PC-9 (cell line): ENCODE measurements around the gene NDP. TPM values are rescaled to one million over a fixed set of nuclear protein-coding genes. Genes with fewer than 3 reads are reported as not detected.
A peak's percentile ranks its signal among the peaks of the same experiment; 100 is the strongest.

Experiments
- BruUV-seq: library from RNA; stranded (reverse); fragments of 400-500 nt; replicated peaks from 2 replicates; lab custom pipeline; 2021; lab: Mats Ljungman, UMichigan
- CTCF ChIA-PET: fragments of 300-600 bp; sonication (Branson Sonifier 250); formaldehyde crosslinking; loops from one replicate; lab custom pipeline; 2022; ENCODE audit warnings: antibody characterized with exemption; lab: Charles Lee
- POLR2A ChIA-PET: fragments of 300-600 bp; sonication (Branson Sonifier 250); formaldehyde crosslinking; loops from one replicate; lab custom pipeline; 2022; ENCODE audit warnings: antibody characterized with exemption; ENCODE audit not compliant: unreplicated experiment; lab: Charles Lee
- DNase-seq, 2 experiments: peaks; one replicate each; pipeline versions ENCODE4 v3.0.0 to v3.0.0-alpha.2; 2015 to 2022; ENCODE audit warnings: mixed read lengths in 1 of 2
- H2AFZ ChIP-seq: fragments of 200-600 bp; sonication (generic); 2 replicates; pipeline ENCODE4 v1.8.1; 2017; ENCODE audit warnings: antibody characterized with exemption
- H3F3A ChIP-seq: fragments of 200-600 bp; sonication (generic); 2 replicates; pipeline ENCODE4 v1.8.1; 2017; ENCODE audit warnings: antibody characterized with exemption, mild to moderate bottlenecking, low read depth; ENCODE audit not compliant: insufficient read depth
- H3K27ac ChIP-seq: fragments of 200-600 bp; sonication (generic); 2 replicates; pipeline ENCODE4 v1.6.1; 2016; ENCODE audit warnings: mixed run types
- H3K27me3 ChIP-seq: fragments of 200-600 bp; sonication (generic); 2 replicates; pipeline ENCODE4 v1.6.1; 2016; ENCODE audit warnings: low read depth, mixed run types; ENCODE audit not compliant: insufficient read depth
- H3K36me3 ChIP-seq: fragments of 200-600 bp; sonication (generic); 2 replicates; pipeline ENCODE4 v1.6.1; 2016; ENCODE audit warnings: low read depth, mixed run types
- H3K4me1 ChIP-seq: fragments of 200-600 bp; sonication (generic); replicated peaks from 2 replicates; pipeline ENCODE4 v1.6.1; 2016; ENCODE audit warnings: mixed run types; ENCODE audit not compliant: insufficient read depth
- H3K4me2 ChIP-seq: fragments of 200-600 bp; sonication (generic); 2 replicates; pipeline ENCODE4 v1.6.1; 2017; ENCODE audit warnings: mixed run types
- H3K4me3 ChIP-seq: fragments of 200-600 bp; sonication (generic); 2 replicates; pipeline ENCODE4 v1.6.1; 2016; ENCODE audit warnings: mixed run types
- H3K79me2 ChIP-seq: fragments of 200-600 bp; sonication (generic); 2 replicates; pipeline ENCODE4 v1.6.1; 2017; ENCODE audit warnings: low read depth, mixed run types
- H3K9me2 ChIP-seq: fragments of 200-600 bp; sonication (generic); 2 replicates; pipeline ENCODE4 v1.8.1; 2017; ENCODE audit warnings: mild to moderate bottlenecking; ENCODE audit not compliant: insufficient read depth
- H3K9me3 ChIP-seq: fragments of 200-600 bp; sonication (generic); 2 replicates; pipeline ENCODE4 v1.8.1; 2016; ENCODE audit warnings: low read depth; ENCODE audit not compliant: insufficient read depth
- H4K20me1 ChIP-seq: fragments of 200-600 bp; sonication (generic); 2 replicates; pipeline ENCODE4 v1.8.1; 2017; ENCODE audit not compliant: insufficient read depth
- EZH2 ChIP-seq: fragments of 200-600 bp; sonication (generic); IDR thresholded peaks from 2 replicates; pipeline ENCODE4 v1.8.0; 2017; ENCODE audit warnings: antibody characterized with exemption, low read depth
- intact Hi-C: fragments of 100-400 bp; cut with micrococcal nuclease; formaldehyde crosslinking; loops from one replicate; pipeline ENCODE4 v1.10.0; 2022; ENCODE audit not compliant: unreplicated experiment
- total RNA-seq: library from RNA; stranded (reverse); gene quantifications from 2 replicates; pipeline ENCODE4 v1.2.3, GENCODE V29; 2021
- TF ChIP-seq, protein P1 (sequence below): fragments of 200-600 bp; sonication (generic); conservative IDR thresholded peaks from 2 replicates; pipeline ENCODE4 v1.6.1; 2017; ENCODE audit warnings: mixed run types, antibody characterized with exemption, mild to moderate bottlenecking, moderate library complexity

The NDP gene
- total RNA-seq, 1 experiment from 2014 or later, result not detected

DNA sequence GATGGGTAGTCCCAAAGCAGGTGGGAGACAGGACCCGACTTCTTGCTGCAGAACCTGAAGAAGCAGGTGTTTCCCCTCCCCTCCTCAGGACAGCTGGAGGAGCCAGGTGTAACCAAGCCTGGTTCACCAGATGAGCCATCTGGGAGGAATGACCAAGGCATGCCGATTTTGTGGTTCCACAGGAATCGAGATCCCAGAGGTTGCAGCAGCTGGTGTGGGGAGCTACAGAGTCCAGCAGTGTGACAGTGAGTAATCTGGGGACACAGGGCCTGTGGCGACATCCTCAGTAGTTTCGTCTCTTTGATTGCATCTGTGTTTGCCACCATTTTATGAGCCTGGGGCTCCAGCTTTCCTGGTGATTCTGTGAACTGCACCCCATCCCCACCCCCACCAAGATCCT lies 2.6 kb upstream of the NDP start:
- Histone ChIP-seq H3K79me2 (no peaks in the 10 kb centered on the region), H3K27me3 (no peaks in the 10 kb centered on the region), H3K4me2 (no peak overlapping the region), H3K9me2 (no peaks in the 10 kb centered on the region), H3K27ac (no peak overlapping the region), H3K36me3 (no peaks in the 10 kb centered on the region), H4K20me1 (no peaks in the 10 kb centered on the region), H3K4me3 (no peak overlapping the region), H3K9me3 (no peaks in the 10 kb centered on the region), H2AFZ (no peak overlapping the region), H3F3A (no peaks in the 10 kb centered on the region), H3K4me1 (no peaks in the 10 kb centered on the region)
- intact Hi-C loops, result loop anchor here (5.0 kb wide), 1 partner anchor 37 kb away; no protein-coding TSS in a partner anchor
- POLR2A ChIA-PET, result no interaction called here
- CTCF ChIA-PET, result no interaction called here
- TF ChIP-seq, protein P1, sequence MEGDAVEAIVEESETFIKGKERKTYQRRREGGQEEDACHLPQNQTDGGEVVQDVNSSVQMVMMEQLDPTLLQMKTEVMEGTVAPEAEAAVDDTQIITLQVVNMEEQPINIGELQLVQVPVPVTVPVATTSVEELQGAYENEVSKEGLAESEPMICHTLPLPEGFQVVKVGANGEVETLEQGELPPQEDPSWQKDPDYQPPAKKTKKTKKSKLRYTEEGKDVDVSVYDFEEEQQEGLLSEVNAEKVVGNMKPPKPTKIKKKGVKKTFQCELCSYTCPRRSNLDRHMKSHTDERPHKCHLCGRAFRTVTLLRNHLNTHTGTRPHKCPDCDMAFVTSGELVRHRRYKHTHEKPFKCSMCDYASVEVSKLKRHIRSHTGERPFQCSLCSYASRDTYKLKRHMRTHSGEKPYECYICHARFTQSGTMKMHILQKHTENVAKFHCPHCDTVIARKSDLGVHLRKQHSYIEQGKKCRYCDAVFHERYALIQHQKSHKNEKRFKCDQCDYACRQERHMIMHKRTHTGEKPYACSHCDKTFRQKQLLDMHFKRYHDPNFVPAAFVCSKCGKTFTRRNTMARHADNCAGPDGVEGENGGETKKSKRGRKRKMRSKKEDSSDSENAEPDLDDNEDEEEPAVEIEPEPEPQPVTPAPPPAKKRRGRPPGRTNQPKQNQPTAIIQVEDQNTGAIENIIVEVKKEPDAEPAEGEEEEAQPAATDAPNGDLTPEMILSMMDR, result no peak
- TF ChIP-seq EZH2, result no peak
- no TSS peak for BruUV-seq
- DNase-seq, result no peak

DNA sequence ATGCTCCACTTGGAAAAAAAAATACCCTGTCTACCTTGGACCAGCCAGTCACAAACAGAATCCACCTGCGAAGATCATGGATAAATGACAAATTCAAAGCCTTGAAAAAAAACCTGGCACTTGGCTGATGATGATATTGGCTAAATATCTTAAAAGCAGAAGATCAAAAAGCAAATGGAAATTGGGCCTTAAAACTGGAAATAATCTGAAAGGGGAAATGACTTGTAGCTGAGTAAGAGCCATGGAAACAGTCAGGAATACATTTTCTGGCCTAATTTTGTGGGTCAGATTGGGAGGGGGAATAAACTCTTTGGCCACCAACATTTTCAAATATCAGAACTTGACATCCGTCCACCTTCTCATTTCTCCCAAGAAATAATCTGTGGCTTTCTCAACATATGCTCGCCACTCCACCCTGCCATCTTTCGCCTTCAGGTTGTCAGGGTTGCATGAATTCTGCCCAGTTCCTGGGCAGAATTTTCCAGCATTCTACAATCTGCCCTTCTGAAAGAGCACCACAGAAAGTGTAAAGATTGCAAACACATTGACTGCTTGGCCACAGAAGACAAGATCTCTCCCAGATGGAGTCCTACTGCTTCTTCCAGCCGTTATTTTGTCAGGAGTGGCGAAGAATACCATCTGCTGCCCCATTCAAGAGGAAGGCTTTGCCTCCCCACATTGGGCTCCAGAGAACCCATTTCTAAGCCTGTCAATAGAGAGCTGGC lies 1.7 kb upstream of the NDP start:
- intact Hi-C loops, result loop anchor here (5.0 kb wide), 1 partner anchor 37 kb away; no protein-coding TSS in a partner anchor
- no peak for DNase-seq
- Histone ChIP-seq H3K4me2 (no peak overlapping the region), H3K27ac (no peak overlapping the region), H3K4me1 (no peaks in the 10 kb centered on the region), H3K79me2 (no peaks in the 10 kb centered on the region), H4K20me1 (no peaks in the 10 kb centered on the region), H3K9me2 (no peaks in the 10 kb centered on the region), H3K36me3 (no peaks in the 10 kb centered on the region), H3K27me3 (no peaks in the 10 kb centered on the region), H2AFZ (no peak overlapping the region), H3K9me3 (no peaks in the 10 kb centered on the region), H3K4me3 (no peak overlapping the region), H3F3A (no peaks in the 10 kb centered on the region)
- no TSS peak for BruUV-seq
- ChIA-PET CTCF (no interaction called here), POLR2A (no interaction called here)
- TF ChIP-seq EZH2, result no peak
- TF ChIP-seq, protein P1, result no peak

DNA sequence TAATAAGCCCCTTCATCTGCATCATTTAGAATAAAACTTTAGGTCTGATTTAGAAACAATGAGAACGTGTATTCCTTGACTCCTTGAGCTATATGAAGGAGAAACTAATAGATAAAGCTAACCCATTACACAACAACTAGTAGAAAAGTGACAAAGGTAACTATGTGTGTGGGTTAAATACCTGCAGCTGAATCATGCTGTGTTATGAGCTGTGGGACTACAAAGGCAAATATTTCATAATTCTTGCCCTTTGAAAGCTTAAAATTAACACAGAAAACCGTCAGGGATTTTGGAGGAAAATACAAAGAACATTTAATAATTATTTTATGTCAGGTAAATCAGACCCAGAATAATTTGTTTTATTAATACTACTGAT lies 898 bp upstream of the NDP start:
- Histone ChIP-seq H3K36me3 (no peaks in the 10 kb centered on the region), H3K9me3 (no peaks in the 10 kb centered on the region), H3F3A (no peaks in the 10 kb centered on the region), H2AFZ (no peak overlapping the region), H3K79me2 (no peaks in the 10 kb centered on the region), H3K4me3 (no peak overlapping the region), H3K4me1 (no peaks in the 10 kb centered on the region), H4K20me1 (no peaks in the 10 kb centered on the region), H3K9me2 (no peaks in the 10 kb centered on the region), H3K27me3 (no peaks in the 10 kb centered on the region), H3K4me2 (no peak overlapping the region), H3K27ac (no peak overlapping the region)
- POLR2A ChIA-PET, result no interaction called here
- intact Hi-C loops, result no loop called here
- BruUV-seq, result no TSS peak
- peak in 1 of 2 experiments; percentile 55 for DNase-seq
- CTCF ChIA-PET, result no interaction called here
- TF ChIP-seq EZH2, result no peak
- TF ChIP-seq, protein P1, result no peak
